ENCODE results near the gene SUPV3L1. TPM values are rescaled to one million over a fixed set of nuclear protein-coding genes. Genes with fewer than 3 reads are reported as not detected.

SUPV3L1 gene
- total and polyA plus RNA-seq, 4 donors, result 17.0 to 52.7 (median 23.2) TPM

GRCh38 chr10:69253171-69253570 lies 73.1 kb downstream of the SUPV3L1 start:
- no peak for TF ChIP-seq CTCF (IDR thresholded peaks at IDR 0.05; ENCODE audit: control extremely low read depth, extremely low read depth)
- Histone ChIP-seq H3K27ac (ENCODE audit: low read depth in 1 of 2, low read length in 1 of 2) (no peak overlapping the region), H3K4me1 (ENCODE audit: control insufficient read depth in 5 of 5, insufficient read depth in 5 of 5, low read length in 5 of 5) (no peaks in the 10 kb centered on the region), H3K27me3 (ENCODE audit: control insufficient read depth in 3 of 3, insufficient read depth in 3 of 3, low read length in 2 of 3) (no peaks in the 10 kb centered on the region), H3K4me3 (no peak overlapping the region), H3K36me3 (ENCODE audit: control insufficient read depth in 4 of 4, insufficient read depth in 4 of 4, low read length in 4 of 4) (no peaks in the 10 kb centered on the region), H3K9ac (ENCODE audit: insufficient read depth in 1 of 2, low read length in 2 of 2) (no peak overlapping the region), H3K9me3 (ENCODE audit: control insufficient read depth in 4 of 4, insufficient read depth in 3 of 4, low read length in 3 of 4) (peaks cover 0 to 2% (median 0%) of the 10 kb centered on the region in 4 donors)
- DNase-seq, result no peak
- no peak for ATAC-seq (ENCODE audit: insufficient read depth, low FRiP score)
- 75 to 94% methylated on average over 3 of the region's 3 CpGs for WGBS, 2 donors

- Histone ChIP-seq H3K4me1 (ENCODE audit: control insufficient read depth in 5 of 5, insufficient read depth in 5 of 5, low read length in 5 of 5) (no peaks in the 10 kb centered on the region), H3K27ac (ENCODE audit: low read depth in 1 of 2, low read length in 1 of 2) (no peak overlapping the region), H3K9me3 (ENCODE audit: control insufficient read depth in 4 of 4, insufficient read depth in 3 of 4, low read length in 3 of 4) (peaks cover 0 to 2% (median 0%) of the 10 kb centered on the region in 4 donors), H3K4me3 (no peak overlapping the region), H3K27me3 (ENCODE audit: control insufficient read depth in 3 of 3, insufficient read depth in 3 of 3, low read length in 2 of 3) (no peaks in the 10 kb centered on the region), H3K9ac (ENCODE audit: insufficient read depth in 1 of 2, low read length in 2 of 2) (no peak overlapping the region), H3K36me3 (ENCODE audit: control insufficient read depth in 4 of 4, insufficient read depth in 4 of 4, low read length in 4 of 4) (no peaks in the 10 kb centered on the region)
- WGBS, 2 donors, result 78 to 79% methylated on average over 7 of the region's 7 CpGs
- ATAC-seq (ENCODE audit: insufficient read depth, low FRiP score), result no peak
- DNase-seq, result no peak
- no peak for TF ChIP-seq CTCF (IDR thresholded peaks at IDR 0.05; ENCODE audit: control extremely low read depth, extremely low read depth)
Observed at GRCh38 chr10:69254877-69255276, 74.8 kb downstream of the SUPV3L1 start.

Other genes with a start within 250 kb of the SUPV3L1 start
- gene DDX21, start 224.1 kb upstream of the SUPV3L1 start, total RNA-seq, result 10 to 100 TPM; 39.3 to 54.5 TPM
- gene DDX21, start 224.1 kb upstream of the SUPV3L1 start, polyA plus RNA-seq, result 10 to 100 TPM; 20.6 to 76.6 TPM
- gene KIFBP, start 191.4 kb upstream of the SUPV3L1 start, total RNA-seq, result 10 to 100 TPM; 21.3 to 27.9 TPM
- gene KIFBP, start 191.4 kb upstream of the SUPV3L1 start, polyA plus RNA-seq, result 10 to 100 TPM; 10.9 to 11.5 TPM
- 100 to 1,000 TPM; 188 to 293 TPM for gene SRGN, start 92.1 kb upstream of the SUPV3L1 start, total RNA-seq
- 1,000 to 10,000 TPM in 1 of 2 donors, 10 to 100 TPM in 1; 58.1 to 1,336 TPM for gene SRGN, start 92.1 kb upstream of the SUPV3L1 start, polyA plus RNA-seq
- gene VPS26A, start 56.1 kb upstream of the SUPV3L1 start, total RNA-seq, result 10 to 100 TPM; 43.7 to 62.5 TPM
- 10 to 100 TPM; 24.9 to 31.4 TPM for gene VPS26A, start 56.1 kb upstream of the SUPV3L1 start, polyA plus RNA-seq
- gene HKDC1, start 40.1 kb downstream of the SUPV3L1 start, total RNA-seq, result 10 to 100 TPM in 1 of 2 donors, 1 to 10 TPM in 1; 1.5 to 11.1 TPM
- gene HKDC1, start 40.1 kb downstream of the SUPV3L1 start, polyA plus RNA-seq, result 1 to 10 TPM; 4.6 TPM
- 100 to 1,000 TPM in 1 of 2 donors, 10 to 100 TPM in 1; 57.4 to 120 TPM for gene HK1, start 98.3 kb downstream of the SUPV3L1 start, total RNA-seq
- gene HK1, start 98.3 kb downstream of the SUPV3L1 start, polyA plus RNA-seq, result 10 to 100 TPM; 33.6 to 98.6 TPM
- under 1 TPM; 0.28 to 0.83 TPM for gene TACR2, start 236.7 kb downstream of the SUPV3L1 start, total RNA-seq
- gene TACR2, start 236.7 kb downstream of the SUPV3L1 start, polyA plus RNA-seq, result under 1 TPM; 0.42 to 0.57 TPM